ENCODE results near the gene POMT1. TPM values are rescaled to one million over a fixed set of nuclear protein-coding genes. Genes with fewer than 3 reads are reported as not detected.
A peak's percentile ranks its signal among the peaks of the same experiment; 100 is the strongest.

The POMT1 gene
- total RNA-seq, 6 donors from 2014 or later = 24.7 to 55.5 (median 27.2) TPM

DNA sequence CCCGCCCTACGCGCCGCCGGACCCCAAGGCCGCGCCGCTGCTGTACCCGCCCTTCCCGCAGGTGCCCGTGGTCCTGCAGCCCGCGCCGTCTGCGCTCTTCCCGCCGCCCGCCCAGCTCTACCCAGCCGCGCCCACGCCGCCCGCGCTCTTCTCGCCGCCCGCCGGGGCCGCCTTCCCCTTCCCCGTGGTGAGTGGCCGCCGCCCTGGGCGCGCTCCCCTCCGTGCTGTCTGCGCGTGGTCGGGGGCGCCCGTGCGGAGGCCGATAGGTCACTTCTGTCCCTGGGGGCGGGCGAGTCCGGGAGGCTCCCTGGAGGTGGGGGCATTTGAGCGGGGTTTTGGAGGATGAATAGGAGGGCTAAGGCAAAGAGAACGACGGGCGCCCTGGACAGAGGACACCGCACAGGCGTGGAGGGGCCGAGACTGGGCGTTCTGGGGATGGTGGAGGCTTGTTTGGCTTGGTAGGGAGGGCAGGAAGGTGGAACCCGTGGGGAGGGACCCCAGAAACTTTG, 52.2 kb downstream of the POMT1 start:
- Histone ChIP-seq H3K27me3 (peaks cover 0 to 17% (median 4%) of the 10 kb centered on the region in 4 donors), H3K36me3 (no peaks in the 10 kb centered on the region), H3K9me3 (no peaks in the 10 kb centered on the region), H3K27ac (no peak overlapping the region), H3K4me1 (no peaks in the 10 kb centered on the region), H3K4me3 (no peak overlapping the region)
- DNase-seq (peak in 1 of 2 donors; percentile 82), ATAC-seq (ENCODE audit: low FRiP score in 2 of 2) (no peak)
- TF ChIP-seq EP300 (IDR thresholded peaks at IDR 0.05) (no peak), POLR2AphosphoS5 (IDR thresholded peaks at IDR 0.05) (no peak), POLR2A (IDR thresholded peaks at IDR 0.05) (no peak)
- TF ChIP-seq, protein P1, sequence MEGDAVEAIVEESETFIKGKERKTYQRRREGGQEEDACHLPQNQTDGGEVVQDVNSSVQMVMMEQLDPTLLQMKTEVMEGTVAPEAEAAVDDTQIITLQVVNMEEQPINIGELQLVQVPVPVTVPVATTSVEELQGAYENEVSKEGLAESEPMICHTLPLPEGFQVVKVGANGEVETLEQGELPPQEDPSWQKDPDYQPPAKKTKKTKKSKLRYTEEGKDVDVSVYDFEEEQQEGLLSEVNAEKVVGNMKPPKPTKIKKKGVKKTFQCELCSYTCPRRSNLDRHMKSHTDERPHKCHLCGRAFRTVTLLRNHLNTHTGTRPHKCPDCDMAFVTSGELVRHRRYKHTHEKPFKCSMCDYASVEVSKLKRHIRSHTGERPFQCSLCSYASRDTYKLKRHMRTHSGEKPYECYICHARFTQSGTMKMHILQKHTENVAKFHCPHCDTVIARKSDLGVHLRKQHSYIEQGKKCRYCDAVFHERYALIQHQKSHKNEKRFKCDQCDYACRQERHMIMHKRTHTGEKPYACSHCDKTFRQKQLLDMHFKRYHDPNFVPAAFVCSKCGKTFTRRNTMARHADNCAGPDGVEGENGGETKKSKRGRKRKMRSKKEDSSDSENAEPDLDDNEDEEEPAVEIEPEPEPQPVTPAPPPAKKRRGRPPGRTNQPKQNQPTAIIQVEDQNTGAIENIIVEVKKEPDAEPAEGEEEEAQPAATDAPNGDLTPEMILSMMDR (IDR thresholded peaks at IDR 0.05) = no peak
- WGBS, 2 donors = 60 to 63% methylated on average over 43 to 52 of the region's 54 CpGs

DNA sequence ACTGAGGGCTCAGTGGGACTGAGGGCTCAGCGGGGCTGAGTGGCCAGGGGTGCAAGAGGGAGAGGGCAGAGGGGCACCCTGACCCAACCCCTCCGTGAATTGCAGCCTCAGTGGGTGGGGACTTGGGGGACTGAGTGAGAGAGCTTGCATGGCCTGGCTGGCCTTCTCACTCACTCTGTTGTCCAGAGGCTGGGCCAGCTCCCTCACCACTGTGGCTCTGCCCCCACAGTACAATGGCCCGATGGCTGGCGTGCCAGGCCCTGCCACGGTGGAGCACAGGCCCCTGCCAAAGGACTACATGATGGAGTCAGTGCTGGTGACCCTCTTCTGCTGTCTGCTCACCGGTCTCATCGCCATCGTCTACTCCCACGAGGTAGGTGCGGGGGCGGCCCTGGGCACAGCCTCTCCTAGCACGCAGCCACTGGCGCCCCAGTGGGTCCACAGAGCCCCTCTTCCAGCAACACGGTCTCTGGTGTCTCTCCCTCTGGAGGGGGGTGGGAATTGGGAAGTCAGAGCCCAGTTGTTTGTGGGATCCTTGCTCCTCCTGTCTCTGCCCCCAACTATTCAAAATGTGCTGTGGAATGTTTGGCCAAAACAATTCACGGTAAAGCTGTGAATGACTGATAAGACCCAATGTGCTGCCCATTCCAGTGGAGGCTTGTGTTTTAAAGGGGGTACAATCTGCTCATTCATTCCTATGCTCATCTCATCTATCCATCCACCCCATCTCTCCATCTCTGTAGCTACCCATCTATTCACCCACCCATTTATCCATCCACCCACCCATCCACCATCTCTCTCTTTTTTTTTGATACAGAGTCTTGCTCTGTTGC, 53.3 kb downstream of the POMT1 start:
- Histone ChIP-seq H3K36me3 (no peaks in the 10 kb centered on the region), H3K27me3 (peaks cover 0 to 17% (median 4%) of the 10 kb centered on the region in 4 donors), H3K27ac (no peak overlapping the region), H3K9me3 (no peaks in the 10 kb centered on the region), H3K4me3 (no peak overlapping the region), H3K4me1 (no peaks in the 10 kb centered on the region)
- peak in 1 of 2 donors; percentile 50 for ATAC-seq (ENCODE audit: low FRiP score in 2 of 2)
- TF ChIP-seq POLR2AphosphoS5 (IDR thresholded peaks at IDR 0.05) = no peak
- no peak for TF ChIP-seq POLR2A (IDR thresholded peaks at IDR 0.05)
- WGBS, 2 donors = 51 to 92% methylated on average over 3 to 15 of the region's 15 CpGs
- peak in 1 of 2 donors; percentile 70 for DNase-seq

DNA sequence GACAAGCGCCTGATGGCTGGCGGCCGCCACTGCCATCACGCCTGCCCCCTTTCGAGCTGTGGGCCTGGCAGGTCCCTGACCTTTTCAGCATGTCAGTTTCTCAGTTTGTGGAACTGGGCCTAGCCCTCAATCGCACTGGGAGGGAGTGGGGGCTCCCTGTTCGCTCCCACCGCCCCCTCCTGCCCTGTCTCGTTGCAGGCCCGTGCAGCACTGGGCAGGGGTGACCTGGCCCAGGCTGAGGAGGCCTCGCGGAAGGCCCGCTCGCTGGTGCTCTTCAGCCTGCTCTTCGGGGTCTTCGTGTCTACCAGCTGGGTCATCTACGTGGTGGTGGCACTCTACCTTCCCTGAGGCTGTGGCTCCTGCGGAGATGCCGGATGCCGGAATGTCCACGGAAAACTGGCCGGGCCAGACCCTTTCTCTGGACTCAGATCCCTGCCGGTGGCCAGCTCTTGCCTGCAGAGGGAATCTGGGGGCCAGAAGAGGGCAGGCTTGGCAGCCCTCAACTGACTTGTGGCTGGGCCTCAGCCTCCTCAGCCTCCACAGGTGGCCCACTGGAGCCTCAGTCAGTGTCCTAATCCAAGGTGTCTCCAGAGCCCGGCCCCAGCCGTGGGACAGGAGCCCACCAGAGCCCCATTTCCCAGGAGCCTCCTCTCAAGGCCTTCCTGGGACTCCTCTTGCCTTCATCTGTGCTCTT, 55.3 kb downstream of the POMT1 start:
- DNase-seq (peak in 1 of 2 donors; percentile 61), ATAC-seq (ENCODE audit: low FRiP score in 2 of 2) (no peak)
- no peaks in the 10 kb centered on the region for H3K4me1 ChIP-seq
- H3K36me3 ChIP-seq = no peaks in the 10 kb centered on the region
- H3K4me3 ChIP-seq = no peak overlapping the region
- no peaks in the 10 kb centered on the region for H3K9me3 ChIP-seq
- TF ChIP-seq POLR2A (IDR thresholded peaks at IDR 0.05) = no peak
- no peak for TF ChIP-seq EP300 (IDR thresholded peaks at IDR 0.05)
- TF ChIP-seq, protein P1 (IDR thresholded peaks at IDR 0.05) = no peak
- TF ChIP-seq POLR2AphosphoS5 (IDR thresholded peaks at IDR 0.05) = no peak
- 77 to 94% methylated on average over 13 to 25 of the region's 25 CpGs for WGBS, 2 donors
- H3K27ac ChIP-seq = no peak overlapping the region
- peaks cover 0 to 17% (median 4%) of the 10 kb centered on the region in 4 donors for H3K27me3 ChIP-seq

DNA sequence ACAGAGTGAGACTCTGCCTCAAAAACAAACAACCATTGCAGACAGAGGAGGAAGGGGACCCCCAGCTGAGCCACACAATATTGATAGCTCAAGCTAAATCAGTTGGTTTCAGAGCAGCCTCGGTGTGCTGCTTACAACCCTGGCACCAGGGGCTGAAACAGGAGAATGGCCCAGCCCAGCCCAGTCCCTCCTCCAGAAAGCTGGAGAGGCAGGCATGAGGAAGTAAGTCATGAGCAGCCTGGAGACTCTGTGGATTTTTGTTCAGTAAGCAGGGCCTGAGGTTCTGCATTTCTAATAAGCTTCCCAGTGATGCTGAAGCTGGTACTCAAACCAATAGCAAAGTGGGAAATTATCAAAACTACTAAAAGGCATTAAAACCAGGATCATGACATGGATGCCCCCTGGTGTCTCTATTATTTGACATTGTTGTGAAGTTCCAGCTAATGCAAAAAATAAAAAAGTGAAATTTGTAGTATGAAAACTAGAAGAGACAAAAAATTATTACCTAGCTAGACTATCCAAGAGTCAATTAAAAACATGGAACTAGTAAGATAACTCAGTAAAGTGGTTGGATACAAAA, 56.8 kb downstream of the POMT1 start:
- H3K4me3 ChIP-seq = no peak overlapping the region
- no peak for DNase-seq
- peaks cover 0 to 13% (median 2%) of the 10 kb centered on the region in 4 donors for H3K27me3 ChIP-seq
- H3K4me1 ChIP-seq = no peaks in the 10 kb centered on the region
- no peak for TF ChIP-seq POLR2A (IDR thresholded peaks at IDR 0.05)
- TF ChIP-seq POLR2AphosphoS5 (IDR thresholded peaks at IDR 0.05) = no peak
- TF ChIP-seq, protein P1 (IDR thresholded peaks at IDR 0.05) = no peak
- TF ChIP-seq EP300 (IDR thresholded peaks at IDR 0.05) = no peak
- 67% methylated on average over 1 of the region's 1 CpG for WGBS, 2 donors
- no peaks in the 10 kb centered on the region for H3K36me3 ChIP-seq
- no peak for ATAC-seq (ENCODE audit: low FRiP score in 2 of 2)
- no peaks in the 10 kb centered on the region for H3K9me3 ChIP-seq
- H3K27ac ChIP-seq = no peak overlapping the region

Measured in upper lobe of left lung (tissue), 6 donors.